SW 1271 (cell line): ENCODE measurements around the gene PTCH1.
A peak's percentile ranks its signal among the peaks of the same experiment; 100 is the strongest.

Experiments used
- DNase-seq, 2 experiments: peaks; one replicate each; lab custom pipeline; 2025; lab: John Stamatoyannopoulos, UW

Gene PTCH1

GRCh38 chr9:95516734-95517558 is at the start of gene PTCH1:
TSS of gene PTCH1 (minus strand) at chr9:95516971.
- DNase-seq = peak in 1 of 2 experiments; percentile 5

DNA sequence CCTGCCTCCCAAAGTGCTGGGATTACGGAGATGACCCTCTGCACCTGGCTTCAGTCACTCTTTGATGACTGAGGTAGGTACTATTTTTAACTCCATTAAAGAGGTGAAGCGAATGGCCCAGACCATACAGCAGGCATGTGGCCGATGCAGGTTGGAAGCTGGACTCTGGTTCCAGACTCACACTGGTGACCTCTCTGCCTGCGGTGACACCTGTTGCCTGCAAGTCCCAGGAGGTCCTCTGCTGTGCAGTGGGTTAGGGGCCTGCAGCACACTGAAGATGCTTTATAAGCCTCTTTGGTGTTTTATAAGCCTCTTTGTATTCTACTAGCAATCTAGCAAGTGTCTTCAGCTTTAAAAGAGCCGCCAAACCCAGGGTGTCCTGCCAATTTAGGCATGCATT is 49.2 kb upstream of the PTCH1 start:
- DNase-seq = no peak

- DNase-seq = no peak
Observed at GRCh38 chr9:95561913-95562312, 45.1 kb upstream of the PTCH1 start.

DNA sequence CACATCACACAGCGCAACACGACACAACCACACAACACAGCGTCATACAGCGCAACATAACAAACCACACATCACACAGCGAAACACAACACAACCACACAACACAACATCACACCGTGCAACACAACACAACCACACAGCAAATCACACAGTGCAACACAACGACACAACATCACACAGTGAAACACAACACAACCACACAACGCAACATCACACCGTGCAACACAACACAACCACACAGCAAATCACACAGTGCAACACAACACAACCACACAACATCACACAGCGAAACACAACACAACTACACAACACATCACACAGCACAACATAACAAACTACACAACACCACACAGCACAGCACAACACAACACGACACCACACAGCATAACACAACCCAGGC is 40.4 kb upstream of the PTCH1 start:
- DNase-seq = no peak

- DNase-seq = no peak
Observed at GRCh38 chr9:95556521-95556920, 39.8 kb upstream of the PTCH1 start.

DNA sequence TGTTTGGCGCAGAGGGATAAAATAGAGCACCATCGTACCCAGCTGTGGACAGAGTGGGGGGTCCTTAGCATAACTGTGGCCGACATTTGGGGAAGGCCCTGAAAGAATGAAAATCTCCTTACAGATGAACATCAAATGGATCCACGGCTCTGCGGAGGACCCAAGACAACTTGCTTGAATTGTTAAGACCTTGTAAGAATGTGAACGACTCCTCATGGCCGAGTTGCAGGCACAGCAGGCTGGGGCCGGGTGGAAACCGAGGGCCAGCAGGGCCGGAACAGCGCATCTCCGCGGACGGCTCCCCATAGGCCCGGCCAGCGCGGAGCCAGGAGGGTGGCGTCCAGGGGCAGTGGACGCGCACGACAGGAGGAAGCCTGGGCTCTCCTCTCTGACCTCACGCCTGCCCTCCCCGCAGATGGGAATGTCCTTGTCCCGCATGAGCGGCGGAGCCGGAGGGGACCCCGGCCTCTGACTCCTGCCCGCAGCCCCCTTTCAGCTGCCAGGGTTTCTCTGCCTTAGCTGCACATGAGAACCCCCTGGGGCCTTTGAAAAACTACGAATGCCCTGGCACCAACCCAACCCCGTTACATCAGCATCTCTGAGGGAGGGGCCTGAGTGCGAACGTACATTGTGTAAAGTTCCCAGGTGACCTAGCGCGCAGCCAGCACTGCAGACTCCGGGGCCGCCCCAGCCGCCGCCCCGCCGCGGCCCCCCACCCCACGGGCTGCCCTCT is 36.2 kb upstream of the PTCH1 start:
- DNase-seq = no peak

- no peak for DNase-seq
Observed at GRCh38 chr9:95552255-95552654, 35.5 kb upstream of the PTCH1 start.

DNA sequence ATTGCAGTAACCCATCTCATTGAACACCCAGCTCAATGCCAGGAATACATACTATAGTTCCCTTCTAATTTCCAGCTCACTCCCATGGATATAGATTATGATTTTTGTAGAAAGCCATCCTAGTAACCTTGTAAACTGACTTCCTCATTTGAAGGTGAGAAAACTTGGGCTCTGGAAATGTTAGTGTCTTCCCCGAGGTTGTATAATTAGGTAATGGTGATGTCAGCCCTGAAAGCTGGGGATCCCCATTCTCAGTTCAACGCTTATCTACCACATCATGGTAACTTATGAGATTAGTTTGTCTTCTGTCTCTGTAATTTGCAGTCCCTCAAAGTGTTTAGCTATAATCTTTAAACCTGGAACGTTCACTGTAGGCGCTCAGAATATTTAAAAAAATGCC is 34.6 kb upstream of the PTCH1 start:
- DNase-seq = no peak

- DNase-seq = no peak
Observed at GRCh38 chr9:95545831-95546567, 29.2 kb upstream of the PTCH1 start.

GRCh38 chr9:95533996-95534680 is 17.4 kb upstream of the PTCH1 start:
- DNase-seq = no peak

- DNase-seq = no peak
Observed at GRCh38 chr9:95529910-95530309, 13.1 kb upstream of the PTCH1 start.

DNA sequence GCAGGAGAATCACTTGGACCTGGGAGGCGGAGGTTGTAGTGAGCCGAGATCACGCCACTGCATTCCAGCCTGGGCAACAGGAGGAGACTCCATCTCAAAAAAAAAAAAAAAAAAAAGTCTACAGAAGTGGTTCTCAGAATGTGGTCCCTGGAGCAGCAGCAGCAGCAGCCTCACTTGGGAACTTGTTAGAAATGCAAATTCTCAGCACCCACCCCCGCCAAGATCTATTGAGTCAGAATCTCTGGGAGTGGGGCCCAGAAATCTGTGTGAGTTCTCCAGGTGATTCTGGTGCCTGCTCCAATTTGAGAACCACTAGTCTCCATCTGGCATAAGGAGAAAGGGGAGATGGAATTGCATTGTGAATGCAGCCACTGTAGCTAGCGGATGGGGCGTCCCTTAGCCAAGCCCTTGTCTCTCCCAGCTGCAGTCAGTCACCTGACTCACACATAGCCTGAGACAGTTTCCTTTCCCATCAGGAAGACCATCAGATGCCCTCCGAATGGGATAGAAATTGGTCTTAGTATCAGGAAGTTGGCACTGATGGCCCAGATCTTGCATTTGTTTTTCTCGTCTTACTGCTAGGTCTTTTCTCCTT is 12.2 kb upstream of the PTCH1 start:
- DNase-seq = no peak

- no peak for DNase-seq
Observed at GRCh38 chr9:95522871-95523370, 6.2 kb upstream of the PTCH1 start.

GRCh38 chr9:95521699-95522098 is 4.9 kb upstream of the PTCH1 start:
- no peak for DNase-seq

- no peak for DNase-seq
Observed at GRCh38 chr9:95517559-95518425, 1.0 kb upstream of the PTCH1 start.

- DNase-seq = no peak
Observed at GRCh38 chr9:95516221-95516733, 494 bp downstream of the PTCH1 start.

- DNase-seq = no peak
Observed at GRCh38 chr9:95515272-95516113, 1.3 kb downstream of the PTCH1 start.

- no peak for DNase-seq
Observed at GRCh38 chr9:95514342-95514741, 2.4 kb downstream of the PTCH1 start.

- DNase-seq = no peak
Observed at GRCh38 chr9:95513711-95514110, 3.1 kb downstream of the PTCH1 start.
